ENCODE results near the gene SNRPA. TPM values are rescaled to one million over a fixed set of nuclear protein-coding genes. Genes with fewer than 3 reads are reported as not detected.
"Not testable (repeated sequence)": the region's sequence is repeated elsewhere in the genome, so short reads cannot be mapped to it uniquely, and the experiment has no call there.

Gene SNRPA
- polyA plus RNA-seq, 1 experiment, result 167 TPM

DNA sequence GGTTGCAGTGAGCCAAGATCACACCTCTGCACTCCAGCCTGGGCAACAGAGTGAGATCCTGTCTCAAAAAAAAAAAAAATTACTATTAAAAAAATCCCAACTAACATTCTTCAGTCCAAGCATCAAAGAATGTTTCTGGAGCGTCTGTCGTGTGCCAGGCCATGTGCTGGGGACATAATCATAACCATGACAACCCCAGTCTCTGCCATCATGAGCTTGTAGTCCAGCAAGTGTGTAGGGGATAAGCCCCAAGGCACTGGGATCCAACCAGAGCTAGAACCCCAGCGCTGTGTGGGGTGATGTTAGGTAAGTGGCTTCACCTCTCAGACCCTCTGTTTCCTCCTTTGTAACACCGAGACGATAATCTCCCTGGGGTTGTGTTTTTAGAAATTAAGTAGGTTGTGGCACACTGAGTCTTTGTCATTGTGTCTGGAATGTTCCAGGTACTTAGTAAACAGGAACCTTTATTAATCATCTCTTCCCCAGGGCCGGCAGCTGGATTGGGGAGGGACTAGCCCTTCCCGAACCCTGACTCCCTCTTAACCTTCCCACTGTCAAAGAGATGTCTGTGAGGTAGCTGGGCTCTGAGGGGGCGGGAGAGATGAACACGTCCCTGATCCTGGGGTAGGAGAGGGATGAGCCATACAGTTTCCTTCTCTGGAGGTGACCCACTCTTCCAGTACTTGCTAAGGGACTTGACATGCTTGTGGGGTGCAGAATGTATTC lies 28.9 kb upstream of the SNRPA start:
- POLR2A ChIA-PET, result no interaction called here
- Histone ChIP-seq H3K4me3 (ENCODE audit: low read depth, low read length) (no peak overlapping the region), H3K27me3 (ENCODE audit: control insufficient read depth, insufficient read depth, low read length) (no peaks in the 10 kb centered on the region), H3K36me3 (ENCODE audit: control insufficient read depth, insufficient read depth, low read length) (peaks cover 13% of the 10 kb centered on the region)
- CTCF ChIA-PET, result interaction anchor here (0.6 to 1.5 kb wide), 5 partner anchors 22 to 96 kb away, joined by 3 to 5 read pairs (median 3); no protein-coding TSS in a partner anchor
- TF ChIP-seq, protein P1, sequence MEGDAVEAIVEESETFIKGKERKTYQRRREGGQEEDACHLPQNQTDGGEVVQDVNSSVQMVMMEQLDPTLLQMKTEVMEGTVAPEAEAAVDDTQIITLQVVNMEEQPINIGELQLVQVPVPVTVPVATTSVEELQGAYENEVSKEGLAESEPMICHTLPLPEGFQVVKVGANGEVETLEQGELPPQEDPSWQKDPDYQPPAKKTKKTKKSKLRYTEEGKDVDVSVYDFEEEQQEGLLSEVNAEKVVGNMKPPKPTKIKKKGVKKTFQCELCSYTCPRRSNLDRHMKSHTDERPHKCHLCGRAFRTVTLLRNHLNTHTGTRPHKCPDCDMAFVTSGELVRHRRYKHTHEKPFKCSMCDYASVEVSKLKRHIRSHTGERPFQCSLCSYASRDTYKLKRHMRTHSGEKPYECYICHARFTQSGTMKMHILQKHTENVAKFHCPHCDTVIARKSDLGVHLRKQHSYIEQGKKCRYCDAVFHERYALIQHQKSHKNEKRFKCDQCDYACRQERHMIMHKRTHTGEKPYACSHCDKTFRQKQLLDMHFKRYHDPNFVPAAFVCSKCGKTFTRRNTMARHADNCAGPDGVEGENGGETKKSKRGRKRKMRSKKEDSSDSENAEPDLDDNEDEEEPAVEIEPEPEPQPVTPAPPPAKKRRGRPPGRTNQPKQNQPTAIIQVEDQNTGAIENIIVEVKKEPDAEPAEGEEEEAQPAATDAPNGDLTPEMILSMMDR (IDR thresholded peaks at IDR 0.05; ENCODE audit: insufficient read depth, low read depth, low read length), result no peak
- DNase-seq (ENCODE audit: low read depth), result no peak

- CTCF ChIA-PET, result interaction anchor here (1.5 kb wide), 1 partner anchor 31 kb away, joined by 4 read pairs; no protein-coding TSS in a partner anchor
- TF ChIP-seq, protein P1 (IDR thresholded peaks at IDR 0.05; ENCODE audit: insufficient read depth, low read depth, low read length), result no peak
- DNase-seq (ENCODE audit: low read depth), result no peak
- Histone ChIP-seq H3K36me3 (ENCODE audit: control insufficient read depth, insufficient read depth, low read length) (peaks cover 17% of the 10 kb centered on the region), H3K4me3 (ENCODE audit: low read depth, low read length) (no peak overlapping the region), H3K27me3 (ENCODE audit: control insufficient read depth, insufficient read depth, low read length) (no peaks in the 10 kb centered on the region)
- POLR2A ChIA-PET, result no interaction called here
Observed at GRCh38 chr19:40723661-40724254, 27.2 kb upstream of the SNRPA start.

DNA sequence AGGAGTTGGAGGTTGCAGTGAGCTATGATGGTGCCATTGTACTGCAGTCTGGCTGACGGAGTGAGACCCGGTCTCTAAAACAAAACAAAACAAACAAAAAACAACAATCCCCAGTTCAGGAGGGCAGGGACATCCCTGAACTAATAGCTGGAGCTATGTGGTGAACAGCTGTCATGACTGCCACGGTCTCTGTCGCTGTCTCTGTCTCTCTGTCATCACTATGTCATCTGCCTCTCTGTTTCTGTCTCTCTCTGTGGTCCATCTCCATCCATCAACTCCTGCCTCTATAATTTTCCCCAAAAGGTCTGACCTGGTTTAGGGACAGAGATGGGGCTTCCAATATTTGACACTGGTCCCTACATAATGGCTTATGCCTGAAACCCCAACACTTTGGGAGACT lies 26.7 kb upstream of the SNRPA start:
- DNase-seq (ENCODE audit: low read depth), result no peak
- H3K4me3 ChIP-seq (ENCODE audit: low read depth, low read length), result no peak overlapping the region
- H3K27me3 ChIP-seq (ENCODE audit: control insufficient read depth, insufficient read depth, low read length), result no peaks in the 10 kb centered on the region
- H3K36me3 ChIP-seq (ENCODE audit: control insufficient read depth, insufficient read depth, low read length), result peaks cover 20% of the 10 kb centered on the region
- POLR2A ChIA-PET, result interaction anchor here (0.6 kb wide), 1 partner anchor 16 kb away, joined by 3 read pairs; no protein-coding TSS in a partner anchor
- CTCF ChIA-PET, result no interaction called here
- TF ChIP-seq, protein P1 (IDR thresholded peaks at IDR 0.05; ENCODE audit: insufficient read depth, low read depth, low read length), result no peak

- Histone ChIP-seq H3K36me3 (ENCODE audit: control insufficient read depth, insufficient read depth, low read length) (peaks cover 22% of the 10 kb centered on the region), H3K27me3 (ENCODE audit: control insufficient read depth, insufficient read depth, low read length) (no peaks in the 10 kb centered on the region), H3K4me3 (ENCODE audit: low read depth, low read length) (no peak overlapping the region)
- POLR2A ChIA-PET, result interaction anchor here (0.6 kb wide), 1 partner anchor 16 kb away, joined by 3 read pairs; no protein-coding TSS in a partner anchor
- no peak for DNase-seq (ENCODE audit: low read depth)
- CTCF ChIA-PET, result no interaction called here
- TF ChIP-seq, protein P1 (IDR thresholded peaks at IDR 0.05; ENCODE audit: insufficient read depth, low read depth, low read length), result no peak
Observed at GRCh38 chr19:40724855-40725254, 26.1 kb upstream of the SNRPA start.

GRCh38 chr19:40726279-40726678 lies 24.7 kb upstream of the SNRPA start:
- ChIA-PET CTCF (interaction anchor here (1.2 kb wide), 1 partner anchor 21 kb away, joined by 3 read pairs; no protein-coding TSS in a partner anchor), POLR2A (no interaction called here)
- TF ChIP-seq, protein P1 (IDR thresholded peaks at IDR 0.05; ENCODE audit: insufficient read depth, low read depth, low read length), result no peak

GRCh38 chr19:40730065-40730464 lies 20.9 kb upstream of the SNRPA start:
- H3K27me3 ChIP-seq (ENCODE audit: control insufficient read depth, insufficient read depth, low read length); DNase-seq (ENCODE audit: low read depth); POLR2A ChIA-PET; H3K4me3 ChIP-seq (ENCODE audit: low read depth, low read length): not testable (repeated sequence)
- H3K36me3 ChIP-seq (ENCODE audit: control insufficient read depth, insufficient read depth, low read length), result peaks cover 33% of the 10 kb centered on the region
- CTCF ChIA-PET, result interaction anchor here (0.9 to 1.8 kb wide), 3 partner anchors 13 to 95 kb away, joined by 3 to 4 read pairs (median 4); no protein-coding TSS in a partner anchor

More at GRCh38 chr19:40726279-40726678, 24.7 kb upstream of the SNRPA start:
- no peak for DNase-seq (ENCODE audit: low read depth)
- Histone ChIP-seq H3K4me3 (ENCODE audit: low read depth, low read length) (no peak overlapping the region), H3K27me3 (ENCODE audit: control insufficient read depth, insufficient read depth, low read length) (no peaks in the 10 kb centered on the region), H3K36me3 (ENCODE audit: control insufficient read depth, insufficient read depth, low read length) (peaks cover 29% of the 10 kb centered on the region)

DNA sequence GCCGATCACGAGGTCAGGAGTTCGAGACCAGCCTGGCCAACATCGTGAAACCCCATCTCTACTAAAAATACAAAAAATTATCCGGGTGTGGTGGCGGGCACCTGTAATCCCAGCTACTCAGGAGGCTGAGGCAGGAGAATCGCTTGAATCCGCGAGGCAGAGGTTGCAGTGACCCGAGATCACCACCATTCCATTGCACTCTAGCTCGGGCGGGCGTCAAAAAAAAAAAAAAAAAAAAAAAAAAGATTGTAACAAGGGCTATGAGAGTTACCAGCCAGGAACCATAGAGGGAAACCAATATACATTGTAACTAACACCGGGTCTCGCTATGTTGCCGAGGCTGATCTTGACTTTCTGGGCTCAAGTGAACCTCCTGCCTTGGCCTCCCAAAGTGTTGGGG lies 18.7 kb upstream of the SNRPA start:
- CTCF ChIA-PET, result interaction anchor here (2.4 kb wide), 1 partner anchor 12 kb away, joined by 7 read pairs; no protein-coding TSS in a partner anchor
- H3K27me3 ChIP-seq (ENCODE audit: control insufficient read depth, insufficient read depth, low read length); DNase-seq (ENCODE audit: low read depth); H3K4me3 ChIP-seq (ENCODE audit: low read depth, low read length); POLR2A ChIA-PET: not testable (repeated sequence)
- peaks cover 41% of the 10 kb centered on the region for H3K36me3 ChIP-seq (ENCODE audit: control insufficient read depth, insufficient read depth, low read length)

All from BJ (cell line).